ENCODE results near the gene SHOC2.
A peak's percentile ranks its signal among the peaks of the same experiment; 100 is the strongest.

The SHOC2 gene

GRCh38 chr10:110919349-110919931 is at the start of gene SHOC2:
TSS of gene SHOC2 (plus strand) at chr10:110919604. CDS start at chr10:110964359, 44,755 bp downstream.
- no peak for DNase-seq (ENCODE audit: low spot score)

GRCh38 chr10:110870823-110871297 is 48.5 kb upstream of the SHOC2 start:
- no peak for DNase-seq (ENCODE audit: low spot score)

GRCh38 chr10:110871298-110872084 is 47.9 kb upstream of the SHOC2 start, which contains the start of gene PDCD4:
TSS of gene PDCD4 (plus strand) at chr10:110871928. CDS start at chr10:110876028, 4,100 bp downstream.
- DNase-seq (ENCODE audit: low spot score), result peak; percentile 97

GRCh38 chr10:110872145-110872983 is 47.0 kb upstream of the SHOC2 start:
- DNase-seq (ENCODE audit: low spot score), result peak; percentile 39

GRCh38 chr10:110872984-110873923 is 46.1 kb upstream of the SHOC2 start:
- no peak for DNase-seq (ENCODE audit: low spot score)

- DNase-seq (ENCODE audit: low spot score), result no peak
These were observed 45.5 kb upstream of the SHOC2 start for GRCh38 chr10:110873951-110874350.

- DNase-seq (ENCODE audit: low spot score), result no peak
These were observed 43.4 kb upstream of the SHOC2 start for GRCh38 chr10:110876000-110876399.

GRCh38 chr10:110876788-110877187 is 42.6 kb upstream of the SHOC2 start:
- no peak for DNase-seq (ENCODE audit: low spot score)

- DNase-seq (ENCODE audit: low spot score), result no peak
These were observed 39.4 kb upstream of the SHOC2 start for GRCh38 chr10:110880012-110880411.

GRCh38 chr10:110881247-110881646 is 38.2 kb upstream of the SHOC2 start:
- no peak for DNase-seq (ENCODE audit: low spot score)

- DNase-seq (ENCODE audit: low spot score), result no peak
These were observed 37.5 kb upstream of the SHOC2 start for GRCh38 chr10:110881905-110882304.

GRCh38 chr10:110883924-110884323 is 35.5 kb upstream of the SHOC2 start:
- DNase-seq (ENCODE audit: low spot score), result no peak

GRCh38 chr10:110885932-110886674 is 33.3 kb upstream of the SHOC2 start:
- no peak for DNase-seq (ENCODE audit: low spot score)

- DNase-seq (ENCODE audit: low spot score), result no peak
These were observed 31.8 kb upstream of the SHOC2 start for GRCh38 chr10:110887560-110887959.

GRCh38 chr10:110892602-110893288 is 26.7 kb upstream of the SHOC2 start:
- DNase-seq (ENCODE audit: low spot score), result no peak

GRCh38 chr10:110893559-110894179 is 25.7 kb upstream of the SHOC2 start:
- DNase-seq (ENCODE audit: low spot score), result peak; percentile 55

- no peak for DNase-seq (ENCODE audit: low spot score)
These were observed 22.2 kb upstream of the SHOC2 start for GRCh38 chr10:110897184-110897583.

- DNase-seq (ENCODE audit: low spot score), result no peak
These were observed 21.0 kb upstream of the SHOC2 start for GRCh38 chr10:110898391-110898790.

- DNase-seq (ENCODE audit: low spot score), result no peak
These were observed 18.4 kb upstream of the SHOC2 start for GRCh38 chr10:110900983-110901382.
